NCI-H2107 (cell line): ENCODE data around the gene RIN1.
"Not testable (repeated sequence)": the region's sequence is repeated elsewhere in the genome, so short reads cannot be mapped to it uniquely, and the experiment has no call there.

Source experiments
- DNase-seq: peaks from one replicate; lab custom pipeline; 2025; lab: John Stamatoyannopoulos, UW

RIN1 gene

GRCh38 chr11:66359662-66360087, 23.4 kb upstream of the RIN1 start:
- no peak for DNase-seq

GRCh38 chr11:66350560-66351235, 14.5 kb upstream of the RIN1 start:
- DNase-seq: not testable (repeated sequence)

GRCh38 chr11:66349084-66349386, 12.8 kb upstream of the RIN1 start:
- DNase-seq: no peak

GRCh38 chr11:66347425-66348276, 11.4 kb upstream of the RIN1 start, which contains the start of gene B4GAT1:
Gene B4GAT1 (minus strand): TSS chr11:66347629. CDS start chr11:66347545, 84 bp downstream.
- peak; percentile 56 for DNase-seq

GRCh38 chr11:66346476-66347424, 10.5 kb upstream of the RIN1 start:
- no peak for DNase-seq

- DNase-seq: no peak
Measured at GRCh38 chr11:66345316-66345649, 9.0 kb upstream of the RIN1 start.

- peak; percentile 94 for DNase-seq
Measured at GRCh38 chr11:66344550-66345315, 8.5 kb upstream of the RIN1 start, which contains the start of gene BRMS1. Gene BRMS1 (minus strand): TSS chr11:66345104. CDS start chr11:66342234, 2,870 bp downstream.

- DNase-seq: no peak
Measured at GRCh38 chr11:66343176-66343575, 6.9 kb upstream of the RIN1 start.

GRCh38 chr11:66341502-66342126, 5.4 kb upstream of the RIN1 start:
- DNase-seq: no peak

GRCh38 chr11:66340596-66341501, 4.6 kb upstream of the RIN1 start:
- no peak for DNase-seq

GRCh38 chr11:66339686-66340483, 3.7 kb upstream of the RIN1 start:
- no peak for DNase-seq

GRCh38 chr11:66339162-66339675, 3.0 kb upstream of the RIN1 start:
- no peak for DNase-seq

GRCh38 chr11:66338276-66339161, 2.3 kb upstream of the RIN1 start:
- no peak for DNase-seq

- DNase-seq: no peak
Measured at GRCh38 chr11:66337103-66337899, 1.1 kb upstream of the RIN1 start.

- DNase-seq: no peak
Measured at GRCh38 chr11:66335531-66336233, 552 bp downstream of the RIN1 start.
